G401 (cell line): ENCODE results near the gene SDR42E2. TPM values are rescaled to one million over a fixed set of nuclear protein-coding genes. Genes with fewer than 3 reads are reported as not detected.
"Not testable (repeated sequence)": the region's sequence is repeated elsewhere in the genome, so short reads cannot be mapped to it uniquely, and the experiment has no call there.

Experiments used
- DNase-seq: peaks from one replicate; pipeline ENCODE4 v3.0.0-alpha.2; 2015; ENCODE audit warnings: low spot score
- in situ Hi-C: cut with HindIII; loops from 2 replicates; pipeline ENCODE4 v1.10.0; 2016; ENCODE audit warnings: low sequenced_read_pairs, mixed read lengths
- total RNA-seq: library from RNA; depleted of rRNA; stranded (reverse); fragments of >200 nt; shearing (Covaris generic); gene quantifications from 2 replicates; pipeline ENCODE4 v1.2.3, GENCODE V29; 2014

Gene SDR42E2
- total RNA-seq, 1 experiment from 2014 or later = not detected

DNA sequence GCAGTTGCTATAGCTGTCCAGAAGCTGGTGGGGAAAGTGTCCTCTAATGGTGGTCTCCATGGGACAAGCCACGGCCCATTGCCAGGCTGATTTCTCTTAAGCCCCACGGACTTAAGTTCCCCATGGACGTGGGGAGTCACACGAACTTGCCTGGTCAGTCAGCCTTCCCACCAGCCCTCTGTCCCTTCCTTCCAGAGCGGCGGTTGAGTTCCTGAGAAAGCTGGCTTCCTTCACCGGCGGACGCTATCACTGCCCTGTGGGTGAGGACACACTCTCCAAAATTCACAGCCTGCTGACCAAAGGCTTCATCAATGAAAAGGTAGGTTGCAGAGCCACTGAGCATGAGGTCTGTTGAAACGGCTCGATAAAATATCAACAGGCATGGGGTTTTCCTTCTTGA lies 10.0 kb upstream of the SDR42E2 start:
- in situ Hi-C loops = no loop called here
- DNase-seq = no peak

DNA sequence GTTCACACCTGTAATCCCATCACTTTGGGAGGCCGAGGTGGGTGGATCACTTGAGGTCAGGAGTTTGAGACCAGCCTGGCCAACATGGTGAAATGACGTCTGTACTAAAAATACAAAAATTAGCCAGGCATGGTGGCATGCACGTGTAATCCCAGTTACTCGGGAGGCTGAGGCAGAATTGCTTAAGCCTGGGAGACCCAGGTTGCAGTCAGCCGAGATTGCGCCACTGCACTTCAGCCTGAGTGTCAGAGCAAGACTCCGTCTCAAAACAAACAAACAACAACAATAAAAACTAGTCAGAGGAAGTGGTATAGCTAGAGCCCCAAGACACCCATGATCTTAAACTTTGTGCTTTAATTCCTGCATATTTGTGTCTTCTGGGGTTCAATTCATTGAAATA lies 9.2 kb upstream of the SDR42E2 start:
- in situ Hi-C loops, DNase-seq: not testable (repeated sequence)

DNA sequence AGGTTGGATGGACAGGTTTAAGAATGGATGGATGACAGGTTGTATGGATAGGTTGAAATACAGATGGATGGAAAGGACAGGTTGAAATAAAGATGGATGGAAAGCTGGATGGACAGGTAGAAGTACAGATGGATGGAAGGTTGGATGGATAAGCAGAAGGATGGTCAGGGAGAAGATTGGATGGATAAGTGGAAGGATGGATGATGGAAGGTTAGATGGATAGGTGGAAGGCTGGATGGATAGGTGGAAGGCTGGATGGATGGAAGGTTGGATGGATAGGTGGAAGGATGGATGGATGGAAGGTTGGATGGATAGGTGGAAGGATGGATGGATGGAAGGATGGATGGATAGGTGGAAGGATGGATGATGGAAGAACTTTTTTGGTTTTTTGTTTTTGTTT lies 905 bp upstream of the SDR42E2 start:
- DNase-seq = no peak
- in situ Hi-C loops = no loop called here

DNA sequence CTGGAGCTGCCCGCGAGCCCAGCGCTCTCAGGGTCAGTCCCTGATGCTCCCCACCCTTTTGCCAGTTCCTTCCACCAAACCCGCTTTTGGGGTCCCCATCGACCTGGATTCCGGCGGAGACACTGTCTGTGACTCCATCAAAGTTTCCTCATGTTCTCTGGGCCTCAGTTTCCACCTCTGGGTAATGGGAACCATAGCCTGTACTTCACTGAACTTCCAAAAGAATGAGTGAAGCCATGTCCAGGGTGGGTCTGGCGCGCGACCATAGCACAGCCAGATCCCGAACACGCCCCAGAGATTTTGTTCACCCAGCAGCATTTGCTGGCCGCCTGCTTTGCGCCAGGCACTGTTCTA lies 327 bp downstream of the SDR42E2 start:
- DNase-seq = no peak
- in situ Hi-C loops = no loop called here

DNA sequence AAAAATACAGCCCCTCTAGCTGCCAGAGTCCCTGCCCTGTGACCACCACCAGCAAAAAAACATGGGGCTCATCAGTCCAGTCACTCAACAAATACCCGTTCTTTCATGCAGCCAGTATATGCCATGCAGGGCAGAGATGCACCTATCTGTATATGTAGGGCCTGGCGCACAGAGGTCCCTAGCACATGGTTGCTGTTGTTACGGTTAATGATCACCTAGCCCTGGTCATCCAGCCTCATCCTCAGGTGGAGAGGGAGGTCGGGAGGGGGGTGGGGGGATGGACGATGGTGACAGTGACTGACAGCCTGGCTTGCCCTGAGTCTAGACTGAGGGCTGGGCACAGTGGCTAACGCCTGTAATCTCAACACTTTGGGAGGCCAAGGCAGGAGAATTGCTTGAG lies 1.5 kb downstream of the SDR42E2 start:
- in situ Hi-C loops = no loop called here
- DNase-seq = no peak

DNA sequence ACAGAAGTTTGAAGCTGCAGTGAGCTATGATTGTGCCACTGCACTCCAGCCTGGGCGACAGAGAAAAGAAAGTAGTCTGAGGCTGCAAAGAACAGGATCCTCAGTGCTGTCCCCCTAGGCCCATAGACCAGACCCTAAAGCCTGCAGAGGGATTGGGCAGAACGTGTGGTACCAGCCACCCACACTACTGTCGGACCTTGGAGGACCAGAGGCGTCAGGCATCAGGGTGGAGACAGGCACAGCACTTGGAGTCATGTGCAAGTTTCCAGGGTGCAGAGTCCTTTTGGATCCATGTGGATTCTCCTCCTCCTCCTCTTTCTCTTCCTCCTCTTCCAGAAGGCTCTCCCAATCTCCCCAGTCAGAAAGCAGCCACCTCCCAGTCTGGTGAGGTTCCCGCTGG lies 2.2 kb downstream of the SDR42E2 start:
- in situ Hi-C loops = no loop called here
- no peak for DNase-seq

DNA sequence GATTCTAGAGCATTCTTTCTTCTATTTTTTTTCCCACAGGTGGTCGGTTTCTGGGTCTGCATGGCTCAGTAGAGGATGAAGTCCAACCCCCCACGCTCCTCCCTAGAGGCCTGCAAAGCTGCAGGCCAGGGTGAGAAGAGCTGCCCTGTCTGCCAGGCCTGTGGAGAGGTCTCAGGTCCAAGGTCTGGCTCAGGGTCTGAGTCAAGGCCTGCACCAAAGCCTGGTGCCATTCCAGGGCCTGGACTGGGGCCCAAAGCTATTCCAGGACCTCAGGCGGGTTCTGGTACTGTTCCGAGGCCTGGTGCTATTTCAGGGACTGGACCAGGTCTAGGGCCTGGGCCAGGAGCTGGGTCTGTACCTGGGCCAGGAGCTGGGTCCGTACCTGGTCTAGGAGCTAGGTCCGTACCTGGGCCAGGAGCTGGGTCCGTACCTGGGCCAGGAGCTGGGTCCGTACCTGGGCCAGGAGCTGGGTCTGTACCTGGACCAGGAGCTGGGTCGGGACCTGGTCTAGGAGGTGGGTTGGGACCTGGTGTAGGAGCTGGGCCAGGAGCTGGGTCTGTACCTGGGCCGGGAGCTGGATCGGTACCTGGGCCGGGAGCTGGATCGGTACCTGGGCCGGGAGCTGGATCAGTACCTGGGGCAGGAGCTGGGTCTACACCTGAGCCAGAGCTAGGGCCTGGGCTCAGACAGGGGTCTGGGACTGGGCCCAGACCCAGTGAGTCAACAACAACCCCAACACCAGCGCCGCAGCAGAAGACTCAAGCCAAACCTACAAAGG lies 3.4 kb downstream of the SDR42E2 start:
- in situ Hi-C loops = no loop called here
- DNase-seq = no peak

DNA sequence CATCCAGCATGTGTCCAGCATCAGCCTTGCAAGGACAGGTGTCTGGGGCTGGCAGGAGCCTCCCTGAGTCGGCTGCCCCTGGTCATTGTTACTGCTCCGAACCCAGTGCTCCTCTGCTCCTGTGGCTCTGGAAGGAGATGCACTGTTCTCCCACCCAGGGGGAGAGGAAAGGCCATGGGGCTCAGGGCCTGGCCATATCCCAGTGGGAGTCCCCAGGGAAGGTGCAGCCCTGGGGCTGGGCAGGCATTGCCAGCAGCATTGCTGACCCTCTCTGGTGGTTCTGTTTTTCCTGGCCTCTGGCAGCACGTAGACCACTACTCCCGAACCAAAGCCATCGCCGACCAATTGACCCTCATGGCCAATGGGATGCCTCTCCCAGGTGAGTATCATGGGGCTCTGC lies 9.6 kb downstream of the SDR42E2 start:
- no peak for DNase-seq
- in situ Hi-C loops = no loop called here

DNA sequence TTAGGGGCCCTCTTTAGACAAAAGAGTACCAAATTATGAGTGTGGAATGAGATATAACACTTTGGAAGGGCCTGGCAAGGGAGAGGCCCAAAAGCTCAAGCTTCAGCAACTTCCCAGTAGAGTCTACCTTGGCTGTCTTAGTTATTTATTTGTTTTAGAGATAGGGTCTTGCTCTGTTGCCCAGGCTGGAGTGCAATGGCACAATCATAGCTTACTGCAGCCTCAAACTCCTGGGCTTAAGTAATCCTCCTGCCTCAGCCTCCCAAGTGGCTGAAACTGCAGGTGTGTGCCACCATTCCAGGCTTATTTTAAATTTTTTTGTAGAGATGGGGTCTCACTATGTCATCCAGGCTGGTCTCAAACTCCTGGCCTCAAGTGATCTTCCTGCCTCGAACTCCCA lies 10.3 kb downstream of the SDR42E2 start:
- in situ Hi-C loops, DNase-seq: not testable (repeated sequence)

DNA sequence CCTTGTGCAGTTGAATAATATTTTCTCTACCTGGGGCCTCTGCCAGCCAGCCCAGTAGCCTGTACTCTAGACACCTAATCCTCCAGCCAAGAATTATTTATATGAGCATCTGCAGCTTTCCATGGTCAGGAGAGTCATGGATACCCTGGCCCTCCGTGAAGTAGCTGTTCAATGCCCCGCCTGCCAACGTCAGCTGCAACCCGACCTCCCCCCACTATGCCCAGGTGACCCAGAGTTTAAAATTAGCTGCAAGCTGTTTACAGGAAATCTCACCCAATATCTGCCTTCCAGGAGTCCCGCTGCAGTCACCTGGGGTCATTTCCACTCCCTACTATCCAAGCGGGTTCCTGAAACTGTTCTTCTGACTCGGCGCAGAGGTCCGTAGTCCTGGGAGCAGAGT lies 12.3 kb downstream of the SDR42E2 start:
- in situ Hi-C loops = no loop called here
- DNase-seq = no peak

DNA sequence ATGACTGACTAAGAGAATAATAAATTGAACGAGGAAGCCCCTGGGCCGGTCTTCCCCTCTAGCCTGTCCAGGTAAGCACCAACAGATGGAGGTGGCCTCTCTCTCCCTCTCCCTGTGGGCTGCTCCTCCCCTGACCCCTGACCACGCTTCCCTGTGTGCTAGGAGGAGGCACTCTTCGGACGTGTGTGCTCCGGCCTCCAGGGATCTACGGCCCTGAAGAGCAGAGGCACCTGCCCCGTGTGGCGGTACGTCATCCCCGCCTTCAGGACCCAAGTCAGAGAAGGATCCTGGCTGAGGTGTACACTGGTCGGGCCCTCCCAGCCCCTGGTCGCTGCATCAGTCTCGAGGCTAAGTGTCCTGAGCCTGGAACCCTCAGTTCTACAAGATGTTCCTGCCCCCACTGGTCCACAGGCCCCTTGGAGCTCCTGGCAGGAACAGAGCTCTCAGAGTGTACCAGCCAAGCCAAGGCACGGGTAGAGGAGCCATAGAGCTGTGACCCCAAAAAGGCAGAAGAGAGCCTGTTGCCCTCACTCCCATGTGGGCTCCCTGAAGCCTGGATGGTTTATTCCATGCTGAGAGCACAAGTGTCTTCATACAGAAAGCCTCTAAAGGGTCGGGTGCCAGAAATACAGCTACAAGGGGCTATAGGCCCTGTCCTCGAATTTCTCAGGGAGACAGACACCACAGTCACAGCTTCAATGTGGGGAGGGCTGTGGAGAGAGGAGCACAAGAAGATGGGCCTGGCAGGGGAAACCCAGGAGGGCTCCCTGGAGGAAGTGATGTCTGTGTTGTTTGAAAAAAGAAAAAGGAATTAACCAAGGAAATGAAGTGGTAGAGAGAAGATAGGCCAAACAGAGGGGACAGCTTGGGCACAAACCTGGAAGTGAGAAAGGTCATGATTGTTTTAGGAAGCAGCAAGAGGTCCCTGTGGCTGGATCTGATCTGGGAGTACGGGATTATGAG lies 15.9 kb downstream of the SDR42E2 start:
- no peak for DNase-seq
- in situ Hi-C loops = no loop called here

DNA sequence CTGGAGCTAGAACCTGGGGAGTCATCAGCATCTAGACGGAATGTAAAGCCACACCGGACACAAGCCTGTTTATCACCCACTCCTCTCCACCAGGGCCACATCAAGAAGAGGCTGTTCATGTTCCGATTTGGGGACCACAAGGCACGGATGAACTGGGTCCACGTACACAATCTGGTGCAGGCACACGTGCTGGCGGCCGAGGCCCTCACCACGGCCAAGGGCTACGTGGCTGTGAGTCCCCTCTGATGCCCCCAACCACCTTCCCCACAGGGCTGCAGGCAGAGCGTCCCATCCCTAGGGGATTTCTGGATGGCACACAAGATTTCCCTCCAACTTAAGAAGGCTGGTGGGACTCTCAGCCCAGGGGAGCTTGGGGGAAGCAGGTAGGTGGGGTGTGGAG lies 19.1 kb downstream of the SDR42E2 start:
- in situ Hi-C loops = no loop called here
- DNase-seq = no peak

DNA sequence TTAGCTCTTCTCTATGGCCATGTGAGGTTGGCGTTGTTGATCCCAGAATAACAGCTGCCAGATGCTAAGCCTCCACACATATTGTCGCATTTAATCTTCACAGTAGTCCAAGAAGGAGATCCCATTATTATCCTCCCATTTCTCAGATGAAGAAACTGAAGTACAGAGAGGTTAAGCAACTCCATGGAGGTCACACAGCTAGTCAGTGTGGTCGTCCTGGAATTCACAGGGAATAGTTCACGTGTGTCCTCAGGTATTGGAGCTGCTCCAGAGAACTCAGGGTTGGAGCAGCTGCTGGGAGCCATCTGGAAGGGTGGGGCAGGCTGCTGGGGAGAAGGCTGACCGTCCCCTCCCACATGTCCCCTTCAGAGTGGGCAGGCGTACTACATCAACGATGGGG lies 19.5 kb downstream of the SDR42E2 start:
- no peak for DNase-seq
- in situ Hi-C loops = no loop called here

DNA sequence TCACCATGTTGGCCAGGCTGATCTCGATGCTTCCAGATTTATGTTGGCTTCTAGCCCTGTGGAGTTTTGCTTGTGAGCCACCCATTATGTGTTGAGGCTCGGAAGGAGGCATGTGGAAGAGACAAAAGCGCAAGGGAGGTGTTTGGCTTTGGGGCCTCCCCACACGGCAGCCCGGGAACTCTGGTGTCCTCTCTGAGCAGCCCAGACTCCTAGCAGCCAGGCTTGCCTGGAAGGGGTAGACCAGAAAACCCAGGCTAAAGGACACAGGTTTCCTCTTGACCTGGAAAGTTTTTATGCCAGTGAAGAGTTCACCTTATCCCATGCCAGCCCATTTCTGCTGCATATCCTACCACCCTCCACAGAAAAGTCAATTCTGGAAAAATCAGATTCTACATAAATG lies 21.0 kb downstream of the SDR42E2 start:
- in situ Hi-C loops = no loop called here
- no peak for DNase-seq

DNA sequence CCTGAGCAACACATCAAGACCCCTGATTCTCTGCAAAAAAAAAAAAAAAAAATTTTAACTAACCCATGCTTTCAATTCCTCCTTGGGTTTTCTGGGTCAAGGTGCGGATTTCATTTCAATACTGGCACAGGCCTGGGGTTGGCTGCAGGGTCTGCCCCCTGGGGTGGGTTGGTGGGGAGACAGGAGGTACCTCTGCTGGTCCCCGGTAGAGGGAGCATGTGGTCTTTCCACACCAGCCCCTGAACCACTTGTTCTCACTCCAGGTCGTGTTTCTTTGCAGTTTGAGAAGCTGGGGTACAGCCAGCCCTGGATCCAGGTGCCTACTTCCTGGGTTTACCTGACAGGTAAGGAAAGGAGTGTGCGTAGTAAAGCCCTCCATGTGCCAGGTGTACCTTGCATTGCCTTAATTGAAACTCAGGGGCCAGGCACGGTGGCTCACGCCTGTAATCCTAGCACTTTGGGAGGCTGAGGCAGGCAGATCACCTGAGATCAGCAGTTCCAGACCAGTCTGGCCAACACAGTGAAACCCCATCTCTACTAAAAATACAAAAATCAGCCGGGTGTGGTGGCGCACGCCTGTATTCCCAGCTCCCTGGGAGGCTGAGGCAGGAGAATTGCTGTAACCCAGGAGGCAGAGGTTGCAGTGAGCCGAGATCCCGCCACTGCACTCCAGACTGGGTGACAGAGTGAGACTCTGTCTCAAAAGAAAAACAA lies 21.8 kb downstream of the SDR42E2 start:
- in situ Hi-C loops = no loop called here
- DNase-seq = no peak

DNA sequence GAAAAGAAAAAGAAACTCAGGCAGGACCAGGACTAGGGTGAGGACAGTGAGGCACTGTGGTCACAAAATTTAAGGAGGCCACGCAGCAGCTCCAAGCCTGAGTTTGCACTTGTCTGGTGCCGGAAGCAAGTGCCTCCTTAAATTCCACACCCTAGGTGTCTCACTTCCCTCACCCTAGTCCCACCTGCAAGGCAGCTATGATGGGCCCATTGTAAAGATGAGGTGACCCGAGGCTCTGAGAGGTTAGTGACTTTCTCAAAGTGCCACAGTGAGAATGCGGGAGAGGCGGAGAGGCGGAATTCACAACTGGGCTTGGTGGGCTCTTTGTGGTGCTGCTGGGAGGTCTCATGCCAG lies 22.3 kb downstream of the SDR42E2 start:
- in situ Hi-C loops = no loop called here

DNA sequence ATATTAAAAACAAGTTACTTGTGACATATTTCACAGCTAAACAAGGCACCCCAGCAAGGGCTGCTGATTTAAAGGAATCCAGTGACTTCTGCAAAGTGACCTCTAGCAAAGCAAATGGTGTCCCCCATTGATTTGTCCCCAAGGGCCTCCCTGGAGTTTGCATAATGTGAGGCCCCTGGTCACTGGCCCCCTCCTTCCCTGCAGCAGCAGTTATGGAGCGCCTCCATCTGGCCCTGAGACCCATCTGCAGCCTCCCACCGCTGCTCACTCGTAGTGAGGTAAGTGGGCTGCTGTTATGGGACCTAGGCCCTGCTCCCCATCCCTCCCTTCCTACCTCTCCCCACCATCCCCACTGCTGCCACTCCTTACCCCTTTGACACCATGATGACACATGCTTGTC lies 24.2 kb downstream of the SDR42E2 start:
- in situ Hi-C loops = loop anchor here (5.0 kb wide), 1 partner anchor 99 kb away; no protein-coding TSS in a partner anchor
- DNase-seq = no peak

More for the DNA sequence above, 22.3 kb downstream of the SDR42E2 start:
- no peak for DNase-seq

DNA sequence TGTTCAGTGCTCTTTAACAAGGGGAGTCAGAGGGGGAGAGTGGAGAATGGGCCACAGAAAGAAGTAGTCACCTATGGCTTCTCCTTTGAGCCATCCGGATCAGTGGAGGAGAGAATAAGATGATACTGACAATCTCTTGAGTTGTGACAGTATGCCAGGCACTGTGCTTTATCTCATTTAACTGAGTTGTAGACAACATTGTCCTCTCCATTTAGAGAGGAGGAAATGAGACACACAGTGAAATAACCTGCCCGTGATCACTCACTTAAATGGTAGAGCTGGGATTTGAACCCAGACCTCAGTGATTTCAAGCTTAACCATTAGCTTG lies 25.9 kb downstream of the SDR42E2 start:
- in situ Hi-C loops = loop anchor here (5.0 kb wide), 1 partner anchor 101 kb away; no protein-coding TSS in a partner anchor
- DNase-seq = no peak

DNA sequence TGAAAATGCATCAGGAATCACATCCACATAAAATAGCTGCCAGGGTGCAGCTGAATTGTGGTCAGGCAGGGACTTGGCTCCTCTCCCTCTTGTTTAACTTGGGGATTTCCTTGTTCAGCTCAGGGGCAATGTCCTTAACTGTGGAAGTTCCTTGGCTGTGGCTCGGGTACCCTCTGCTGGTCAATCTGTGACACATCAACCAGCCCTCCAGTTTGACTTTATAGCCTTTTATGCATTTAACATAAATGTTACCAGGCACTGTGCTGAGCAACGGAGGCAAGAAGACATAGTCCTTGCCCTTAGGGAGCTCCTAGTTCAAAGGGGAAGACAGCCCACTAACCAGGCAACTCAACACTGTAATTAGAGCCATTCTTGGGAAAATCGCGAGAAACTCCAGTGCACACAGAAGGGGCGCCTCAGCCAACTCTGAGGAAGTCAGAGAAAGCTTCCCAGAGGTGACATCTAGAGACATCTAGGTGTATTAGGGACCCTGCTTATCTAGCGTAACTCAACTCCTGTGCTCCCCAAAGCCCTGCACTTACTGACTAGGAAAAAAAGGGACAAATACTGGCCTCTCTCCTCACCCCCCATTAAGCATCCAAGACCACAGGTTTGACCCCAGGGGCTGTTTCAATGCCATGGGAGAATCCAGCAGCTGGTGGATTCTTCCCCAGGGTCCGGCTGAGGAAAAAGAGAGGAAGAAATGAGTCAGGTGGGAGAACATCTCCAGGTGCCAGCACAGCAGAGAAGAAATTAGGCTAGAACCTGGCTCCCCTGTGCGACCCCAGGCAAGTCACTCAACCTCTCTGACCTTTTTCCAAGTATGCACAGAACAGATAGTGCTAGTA lies 26.5 kb downstream of the SDR42E2 start:
- in situ Hi-C loops = loop anchor here (5.0 kb wide), 1 partner anchor 102 kb away; no protein-coding TSS in a partner anchor
- peak; percentile 79 for DNase-seq
